HG03469 (cell line): ENCODE data around the gene SORCS1.

Source experiments
- ATAC-seq: cut with Tn5 transposase; IDR thresholded peaks from one replicate; pipeline ENCODE4 v1.9.1; 2021; ENCODE audit warnings: mild to moderate bottlenecking, moderate library complexity, moderate number of reproducible peaks; ENCODE audit not compliant: unreplicated experiment

SORCS1 gene

GRCh38 chr10:106696239-106696638, 468.3 kb downstream of the SORCS1 start:
- no peak for ATAC-seq

- no peak for ATAC-seq
Observed at GRCh38 chr10:106694696-106695095, 469.8 kb downstream of the SORCS1 start.

- no peak for ATAC-seq
Observed at GRCh38 chr10:106682175-106682574, 482.3 kb downstream of the SORCS1 start.

GRCh38 chr10:106680061-106680460, 484.4 kb downstream of the SORCS1 start:
- ATAC-seq = no peak

GRCh38 chr10:106679314-106679713, 485.2 kb downstream of the SORCS1 start:
- ATAC-seq = no peak

- no peak for ATAC-seq
Observed at GRCh38 chr10:106672517-106673175, 491.9 kb downstream of the SORCS1 start.

- ATAC-seq = no peak
Observed at GRCh38 chr10:106661767-106662140, 502.8 kb downstream of the SORCS1 start.

GRCh38 chr10:106661133-106661766, 503.3 kb downstream of the SORCS1 start:
- no peak for ATAC-seq

- ATAC-seq = no peak
Observed at GRCh38 chr10:106660550-106660949, 504.0 kb downstream of the SORCS1 start.

- no peak for ATAC-seq
Observed at GRCh38 chr10:106655636-106656035, 508.9 kb downstream of the SORCS1 start.

GRCh38 chr10:106655165-106655564, 509.3 kb downstream of the SORCS1 start:
- no peak for ATAC-seq

- ATAC-seq = no peak
Observed at GRCh38 chr10:106652279-106652678, 512.2 kb downstream of the SORCS1 start.

- no peak for ATAC-seq
Observed at GRCh38 chr10:106648534-106649481, 515.7 kb downstream of the SORCS1 start.

GRCh38 chr10:106643473-106643872, 521.0 kb downstream of the SORCS1 start:
- ATAC-seq = no peak

- no peak for ATAC-seq
Observed at GRCh38 chr10:106637873-106638272, 526.6 kb downstream of the SORCS1 start.

- ATAC-seq = no peak
Observed at GRCh38 chr10:106636766-106637491, 527.6 kb downstream of the SORCS1 start.

GRCh38 chr10:106635947-106636346, 528.6 kb downstream of the SORCS1 start:
- no peak for ATAC-seq

GRCh38 chr10:106631016-106631702, 533.3 kb downstream of the SORCS1 start:
- no peak for ATAC-seq

- ATAC-seq = no peak
Observed at GRCh38 chr10:106626371-106626770, 538.1 kb downstream of the SORCS1 start.

GRCh38 chr10:106625751-106626150, 538.8 kb downstream of the SORCS1 start:
- no peak for ATAC-seq
